ENCODE measurements around the gene SOCS6. TPM values are rescaled to one million over a fixed set of nuclear protein-coding genes. Genes with fewer than 3 reads are reported as not detected.

The SOCS6 gene
- total RNA-seq, 1 donor from 2014 or later, result 39.0 TPM

DNA sequence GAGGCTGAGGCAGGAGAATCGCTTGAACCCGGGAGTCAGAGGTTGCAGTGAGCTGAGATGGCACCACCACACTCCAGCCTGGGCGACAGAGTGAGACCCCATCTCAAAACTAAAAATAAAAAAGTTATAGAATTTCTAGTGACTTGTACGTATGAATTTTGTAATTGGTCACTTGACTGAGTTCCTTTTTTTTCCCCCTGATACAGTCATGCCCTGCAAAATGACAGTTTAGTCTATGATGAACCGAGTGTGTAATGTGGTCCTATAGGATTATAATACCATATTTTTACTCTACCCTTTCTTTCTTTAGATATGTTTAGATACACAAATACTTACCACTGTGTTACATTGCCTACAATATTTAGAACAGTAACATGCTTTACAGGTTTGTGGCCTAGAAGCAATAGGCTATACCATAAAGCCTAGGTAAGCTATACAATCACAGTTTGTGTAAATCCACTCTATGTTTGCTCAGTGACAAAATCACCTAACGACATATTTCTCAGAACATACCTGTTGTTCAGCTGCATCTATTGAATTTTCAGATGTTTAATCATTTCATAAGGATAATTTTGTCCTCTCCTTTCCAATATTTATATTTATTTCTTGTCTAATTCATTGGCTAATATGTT lies 25.4 kb downstream of the SOCS6 start:
- Mint-ChIP-seq H3K9me3 (ENCODE audit: low read depth) (peaks cover 3% of the 10 kb centered on the region), H3K4me1 (ENCODE audit: low read depth) (peaks cover 22% of the 10 kb centered on the region), H3K4me3 (ENCODE audit: low read depth) (no peak overlapping the region), H3K36me3 (ENCODE audit: insufficient read depth) (peaks cover 5% of the 10 kb centered on the region), H3K27ac (peak overlapping the region; percentile 63), H3K27me3 (no peaks in the 10 kb centered on the region)
- DNase-seq (ENCODE audit: low spot score, unreplicated experiment), result no peak
- TF ChIP-seq, protein P1, sequence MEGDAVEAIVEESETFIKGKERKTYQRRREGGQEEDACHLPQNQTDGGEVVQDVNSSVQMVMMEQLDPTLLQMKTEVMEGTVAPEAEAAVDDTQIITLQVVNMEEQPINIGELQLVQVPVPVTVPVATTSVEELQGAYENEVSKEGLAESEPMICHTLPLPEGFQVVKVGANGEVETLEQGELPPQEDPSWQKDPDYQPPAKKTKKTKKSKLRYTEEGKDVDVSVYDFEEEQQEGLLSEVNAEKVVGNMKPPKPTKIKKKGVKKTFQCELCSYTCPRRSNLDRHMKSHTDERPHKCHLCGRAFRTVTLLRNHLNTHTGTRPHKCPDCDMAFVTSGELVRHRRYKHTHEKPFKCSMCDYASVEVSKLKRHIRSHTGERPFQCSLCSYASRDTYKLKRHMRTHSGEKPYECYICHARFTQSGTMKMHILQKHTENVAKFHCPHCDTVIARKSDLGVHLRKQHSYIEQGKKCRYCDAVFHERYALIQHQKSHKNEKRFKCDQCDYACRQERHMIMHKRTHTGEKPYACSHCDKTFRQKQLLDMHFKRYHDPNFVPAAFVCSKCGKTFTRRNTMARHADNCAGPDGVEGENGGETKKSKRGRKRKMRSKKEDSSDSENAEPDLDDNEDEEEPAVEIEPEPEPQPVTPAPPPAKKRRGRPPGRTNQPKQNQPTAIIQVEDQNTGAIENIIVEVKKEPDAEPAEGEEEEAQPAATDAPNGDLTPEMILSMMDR (IDR thresholded peaks at IDR 0.05; ENCODE audit: unreplicated experiment), result no peak

DNA sequence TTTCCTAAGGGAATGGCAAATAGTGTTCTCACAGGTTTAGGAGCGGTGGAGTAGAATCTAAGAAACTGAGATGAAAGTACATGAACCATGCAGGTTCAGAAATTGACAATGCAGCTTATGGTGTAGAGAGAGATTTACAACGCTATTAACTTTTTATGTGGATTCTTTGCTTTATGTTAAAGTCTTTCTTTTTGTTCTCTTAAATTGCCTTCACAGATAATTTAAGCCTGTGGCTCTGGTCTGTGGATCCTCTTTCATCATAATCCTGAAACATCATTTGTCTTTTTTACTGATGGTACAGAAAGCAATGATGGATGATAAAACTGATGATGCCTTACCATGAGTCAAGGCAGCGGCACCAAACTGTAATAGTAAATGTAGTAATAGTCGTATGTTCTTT lies 30.3 kb downstream of the SOCS6 start:
- Mint-ChIP-seq H3K27ac (no peak overlapping the region), H3K9me3 (ENCODE audit: low read depth) (peaks cover 4% of the 10 kb centered on the region), H3K4me1 (ENCODE audit: low read depth) (peaks cover 18% of the 10 kb centered on the region), H3K4me3 (ENCODE audit: low read depth) (no peak overlapping the region), H3K36me3 (ENCODE audit: insufficient read depth) (peaks cover 7% of the 10 kb centered on the region), H3K27me3 (no peaks in the 10 kb centered on the region)
- TF ChIP-seq, protein P1 (IDR thresholded peaks at IDR 0.05; ENCODE audit: unreplicated experiment), result no peak
- DNase-seq (ENCODE audit: low spot score, unreplicated experiment), result no peak

DNA sequence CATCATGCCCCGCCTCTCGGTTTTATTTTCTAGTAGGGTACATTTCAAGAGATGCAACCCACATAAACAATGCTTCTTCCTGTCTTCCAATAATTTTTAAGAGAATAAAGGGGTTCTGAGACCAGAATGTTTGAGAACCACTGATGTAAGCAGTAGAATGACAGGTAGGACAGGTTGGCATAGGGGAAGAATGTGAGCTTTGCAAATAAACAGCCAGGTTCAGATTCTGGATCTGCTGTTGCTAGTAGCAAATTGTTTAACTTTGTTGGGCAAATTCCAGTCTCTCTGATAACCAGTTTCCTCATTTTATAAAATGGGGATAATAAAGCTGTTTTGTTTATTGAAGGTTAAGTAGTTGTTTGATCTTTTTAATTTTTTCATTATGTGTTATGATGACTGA lies 32.8 kb downstream of the SOCS6 start:
- Mint-ChIP-seq H3K9me3 (ENCODE audit: low read depth) (peaks cover 4% of the 10 kb centered on the region), H3K36me3 (ENCODE audit: insufficient read depth) (peaks cover 23% of the 10 kb centered on the region), H3K4me1 (ENCODE audit: low read depth) (peaks cover 12% of the 10 kb centered on the region), H3K27me3 (no peaks in the 10 kb centered on the region), H3K4me3 (ENCODE audit: low read depth) (no peak overlapping the region), H3K27ac (peak overlapping the region; percentile 63)
- TF ChIP-seq, protein P1 (IDR thresholded peaks at IDR 0.05; ENCODE audit: unreplicated experiment), result no peak
- no peak for DNase-seq (ENCODE audit: low spot score, unreplicated experiment)

DNA sequence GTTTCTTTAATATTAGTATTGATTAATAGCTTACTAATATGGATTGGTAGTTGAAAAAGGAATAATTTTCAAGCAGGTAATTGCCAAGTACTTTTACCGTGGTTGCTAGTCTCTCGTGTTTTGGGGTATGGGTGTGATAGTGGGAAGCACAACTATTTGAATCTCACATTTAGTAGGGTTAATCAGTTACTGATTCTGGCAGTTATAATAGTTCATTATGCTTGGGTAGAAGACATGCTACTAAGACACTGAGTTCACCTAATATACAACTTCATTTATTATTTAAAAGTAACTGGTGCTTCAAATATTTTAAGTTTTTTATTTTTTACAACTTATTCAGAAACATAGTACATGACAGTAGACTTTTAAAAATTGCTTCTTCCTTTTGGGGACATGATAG lies 33.5 kb downstream of the SOCS6 start:
- Mint-ChIP-seq H3K36me3 (ENCODE audit: insufficient read depth) (peaks cover 23% of the 10 kb centered on the region), H3K9me3 (ENCODE audit: low read depth) (peaks cover 4% of the 10 kb centered on the region), H3K27me3 (no peaks in the 10 kb centered on the region), H3K27ac (no peak overlapping the region), H3K4me3 (ENCODE audit: low read depth) (no peak overlapping the region), H3K4me1 (ENCODE audit: low read depth) (peaks cover 12% of the 10 kb centered on the region)
- TF ChIP-seq, protein P1 (IDR thresholded peaks at IDR 0.05; ENCODE audit: unreplicated experiment), result no peak
- no peak for DNase-seq (ENCODE audit: low spot score, unreplicated experiment)

DNA sequence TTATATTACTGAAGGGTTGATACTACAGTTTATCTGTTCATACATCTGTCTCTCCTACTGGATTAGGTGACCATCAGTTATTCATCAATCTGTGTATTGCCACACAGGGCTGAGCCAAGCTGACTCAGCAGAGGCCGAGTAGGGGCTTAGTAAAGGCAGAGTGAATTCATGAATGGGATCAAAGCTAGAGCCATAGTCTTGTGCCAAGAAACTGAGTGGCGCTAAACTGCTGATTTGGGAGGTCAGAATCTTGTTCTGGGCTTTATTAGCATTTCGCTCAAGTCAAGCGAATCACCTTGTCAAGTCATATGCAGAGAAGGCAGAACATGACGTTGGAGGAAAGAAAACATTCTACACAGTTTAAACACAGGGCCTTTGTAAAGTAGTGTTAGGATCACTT lies 34.1 kb downstream of the SOCS6 start:
- Mint-ChIP-seq H3K9me3 (ENCODE audit: low read depth) (peaks cover 4% of the 10 kb centered on the region), H3K4me1 (ENCODE audit: low read depth) (peaks cover 12% of the 10 kb centered on the region), H3K4me3 (ENCODE audit: low read depth) (no peak overlapping the region), H3K27me3 (no peaks in the 10 kb centered on the region), H3K27ac (peak overlapping the region; percentile 81), H3K36me3 (ENCODE audit: insufficient read depth) (peaks cover 26% of the 10 kb centered on the region)
- TF ChIP-seq, protein P1 (IDR thresholded peaks at IDR 0.05; ENCODE audit: unreplicated experiment), result no peak
- DNase-seq (ENCODE audit: low spot score, unreplicated experiment), result no peak
